Renal cortex interstitium (tissue), 11 donors: ENCODE measurements around the gene ATG9A. TPM values are rescaled to one million over a fixed set of nuclear protein-coding genes. Genes with fewer than 3 reads are reported as not detected.

Experiments used
- DNase-seq, 11 donors: peaks; one replicate each; pipeline ENCODE4 v3.0.0-alpha.2; 2013; ENCODE audit warnings: low read depth in 9 of 11, low spot score in 4 of 11; ENCODE audit errors: extremely low read depth in 1 of 11
- polyA plus RNA-seq, 3 donors: library from polyadenylated mRNA; unstranded; fragments of 120-200 nt; gene quantifications; one replicate each; pipeline ENCODE4 v1.2.1, GENCODE V29; 2013; ENCODE audit not compliant: insufficient read length in 3 of 3

The ATG9A gene
- polyA plus RNA-seq, 3 donors = 43.7 to 48.2 (median 48.0) TPM

DNA sequence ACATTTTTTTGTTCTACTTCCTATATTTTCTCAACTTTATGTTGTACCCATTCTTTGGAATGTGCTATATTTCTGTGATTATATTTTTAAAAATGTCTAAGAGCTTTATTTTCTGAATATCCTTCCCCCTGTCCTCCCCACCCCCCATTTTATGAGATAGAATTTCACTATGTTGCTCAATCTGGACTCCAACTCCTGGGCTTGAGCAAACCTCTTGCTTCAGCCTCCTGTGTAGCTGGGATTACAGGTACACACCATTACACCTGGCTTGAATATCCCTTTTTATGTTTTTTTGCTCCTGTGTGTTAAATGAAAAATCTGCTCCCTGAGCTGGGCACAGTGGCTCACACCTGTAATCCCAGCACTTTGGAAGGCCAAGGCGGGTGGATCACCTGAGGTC lies 32.0 kb downstream of the ATG9A start:
- no peak for DNase-seq

- DNase-seq = no peak
Observed at GRCh38 chr2:219186754-219187456, 42.5 kb downstream of the ATG9A start.

DNA sequence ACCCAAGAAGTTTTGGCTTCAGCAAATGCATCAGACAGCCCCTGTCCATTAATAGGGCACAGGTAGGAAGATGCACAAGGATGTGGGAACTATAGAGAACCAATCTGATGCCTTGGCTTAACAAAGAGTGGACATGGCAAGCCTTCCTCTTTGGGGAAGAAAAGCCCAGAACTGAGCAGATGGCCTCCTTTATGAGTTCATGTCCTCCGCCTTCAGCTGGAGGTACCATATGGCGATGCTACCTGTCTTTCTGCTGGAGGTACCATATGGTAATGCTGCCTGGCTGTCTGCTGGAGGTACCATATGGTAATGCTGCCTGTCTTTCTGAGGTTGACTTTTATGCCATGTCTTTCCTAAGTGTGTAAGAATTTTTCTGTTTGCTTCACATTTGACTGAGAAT lies 45.3 kb downstream of the ATG9A start:
- no peak for DNase-seq

DNA sequence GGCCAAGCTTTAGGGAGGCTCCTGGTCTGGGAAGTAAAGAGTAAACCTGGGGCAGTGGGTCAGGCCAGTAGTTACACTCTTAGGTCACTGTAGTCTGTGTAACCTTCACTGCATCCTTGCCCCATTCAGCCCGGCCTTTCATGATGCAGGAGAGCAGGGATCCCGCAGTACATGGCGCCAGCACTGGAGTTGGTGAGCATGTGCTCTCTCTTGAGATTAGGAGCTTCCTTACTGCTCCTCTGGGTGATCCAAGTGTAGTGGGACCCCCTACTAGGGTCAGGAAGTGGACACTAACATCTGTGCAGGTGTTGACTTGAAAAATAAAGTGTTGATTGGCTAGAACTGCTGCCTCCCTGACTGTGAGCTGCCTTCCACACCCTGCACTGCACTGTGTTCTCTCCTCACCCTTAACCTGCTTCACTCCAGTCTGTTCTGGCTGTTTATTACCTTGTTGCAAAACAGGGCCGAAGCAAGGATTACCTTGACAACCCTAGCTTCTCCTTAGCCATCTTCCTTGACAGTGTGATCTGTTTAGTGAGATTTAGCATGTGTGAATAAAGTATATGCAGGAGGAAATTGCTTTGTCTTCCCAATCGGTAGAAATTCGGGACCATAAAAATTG lies 46.2 kb downstream of the ATG9A start:
- DNase-seq = no peak

DNA sequence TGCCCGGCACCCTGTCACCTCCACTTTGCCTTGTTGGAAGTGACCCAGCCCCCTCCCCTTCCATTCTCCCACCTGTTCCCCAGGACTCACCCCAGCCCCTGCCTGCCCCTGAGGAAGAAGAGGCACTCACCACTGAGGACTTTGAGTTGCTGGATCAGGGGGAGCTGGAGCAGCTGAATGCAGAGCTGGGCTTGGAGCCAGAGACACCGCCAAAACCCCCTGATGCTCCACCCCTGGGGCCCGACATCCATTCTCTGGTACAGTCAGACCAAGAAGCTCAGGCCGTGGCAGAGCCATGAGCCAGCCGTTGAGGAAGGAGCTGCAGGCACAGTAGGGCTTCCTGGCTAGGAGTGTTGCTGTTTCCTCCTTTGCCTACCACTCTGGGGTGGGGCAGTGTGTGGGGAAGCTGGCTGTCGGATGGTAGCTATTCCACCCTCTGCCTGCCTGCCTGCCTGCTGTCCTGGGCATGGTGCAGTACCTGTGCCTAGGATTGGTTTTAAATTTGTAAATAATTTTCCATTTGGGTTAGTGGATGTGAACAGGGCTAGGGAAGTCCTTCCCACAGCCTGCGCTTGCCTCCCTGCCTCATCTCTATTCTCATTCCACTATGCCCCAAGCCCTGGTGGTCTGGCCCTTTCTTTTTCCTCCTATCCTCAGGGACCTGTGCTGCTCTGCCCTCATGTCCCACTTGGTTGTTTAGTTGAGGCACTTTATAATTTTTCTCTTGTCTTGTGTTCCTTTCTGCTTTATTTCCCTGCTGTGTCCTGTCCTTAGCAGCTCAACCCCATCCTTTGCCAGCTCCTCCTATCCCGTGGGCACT lies 46.9 kb downstream of the ATG9A start:
- no peak for DNase-seq

DNA sequence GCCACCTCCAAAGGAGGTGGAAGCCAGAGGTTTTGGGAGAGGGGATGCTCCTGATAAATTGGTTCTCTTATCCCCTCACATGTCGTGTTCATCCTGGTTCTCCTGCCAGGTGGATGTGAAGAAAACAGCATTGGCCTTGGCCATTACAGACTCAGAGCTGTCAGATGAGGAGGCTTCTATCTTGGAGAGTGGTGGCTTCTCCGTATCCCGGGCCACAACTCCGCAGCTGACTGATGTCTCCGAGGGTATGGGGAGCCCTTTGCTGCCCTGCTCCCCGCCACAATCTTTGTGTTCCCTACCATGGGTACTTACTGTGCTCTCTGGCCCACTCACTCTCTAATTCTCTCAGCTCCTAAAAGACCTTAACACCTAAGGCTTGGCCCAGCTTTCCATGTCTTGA lies 47.9 kb downstream of the ATG9A start:
- DNase-seq = no peak

GRCh38 chr2:219180961-219181360 lies 48.5 kb downstream of the ATG9A start:
- DNase-seq = no peak

- DNase-seq = no peak
Observed at GRCh38 chr2:219179601-219180465, 49.6 kb downstream of the ATG9A start.

DNA sequence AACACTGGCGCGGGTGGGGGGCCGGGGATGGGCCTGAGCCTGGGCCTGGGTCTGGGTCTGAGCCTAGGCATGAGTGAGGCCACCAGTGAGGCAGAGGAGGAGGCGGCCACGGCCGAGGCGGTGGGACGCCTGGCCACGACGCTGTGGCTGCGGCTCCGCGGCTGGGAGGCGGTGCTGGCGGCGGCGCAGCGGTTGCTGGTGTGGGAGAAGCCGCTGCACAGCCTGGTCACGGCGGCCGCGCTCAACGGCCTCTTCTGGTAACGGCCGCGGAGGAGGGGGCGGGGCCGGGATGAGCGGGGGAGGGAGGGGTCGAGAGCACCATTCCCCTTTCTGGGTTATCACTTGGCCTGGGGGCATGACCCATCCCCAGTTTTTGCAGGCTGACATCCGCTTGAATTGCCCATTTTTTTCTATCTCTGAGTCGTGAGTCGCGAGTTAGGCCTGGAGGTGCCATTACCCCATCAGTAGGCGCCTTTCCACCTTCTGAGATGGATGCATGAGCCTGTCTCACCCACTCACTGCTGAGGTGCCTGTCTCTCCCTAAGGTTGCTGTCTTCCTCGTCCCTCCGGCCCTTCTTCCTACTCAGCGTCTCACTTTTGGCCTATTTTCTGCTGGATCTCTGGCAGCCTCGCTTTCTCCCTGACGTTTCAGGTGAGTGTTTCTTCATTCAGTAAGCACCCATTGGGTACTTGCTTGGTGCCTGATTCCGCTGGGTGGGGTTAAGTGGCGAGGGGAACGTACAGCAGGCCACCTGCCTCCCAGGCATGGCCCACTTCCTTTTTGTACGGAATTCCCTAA lies 50.9 kb downstream of the ATG9A start:
- DNase-seq = peak in 7 of 11 donors; percentile 9 to 35 (median 20)

- peak in 10 of 11 donors; percentile 66 to 86 (median 80) for DNase-seq
Observed at GRCh38 chr2:219177552-219178376, 51.7 kb downstream of the ATG9A start, which contains the start of gene RETREG2. TSS of gene RETREG2 (plus strand) at chr2:219178275. CDS start at chr2:219178353, 78 bp downstream.

- DNase-seq = peak in 9 of 11 donors; percentile 50 to 78 (median 67)
Observed at GRCh38 chr2:219176818-219177551, 52.5 kb downstream of the ATG9A start, which contains the start of gene CNPPD1. TSS of gene CNPPD1 (minus strand) at chr2:219176925. CDS start at chr2:219176828, 97 bp downstream.

GRCh38 chr2:219175928-219176817 lies 53.3 kb downstream of the ATG9A start:
- DNase-seq = peak in 8 of 11 donors; percentile 9 to 38 (median 25)

DNA sequence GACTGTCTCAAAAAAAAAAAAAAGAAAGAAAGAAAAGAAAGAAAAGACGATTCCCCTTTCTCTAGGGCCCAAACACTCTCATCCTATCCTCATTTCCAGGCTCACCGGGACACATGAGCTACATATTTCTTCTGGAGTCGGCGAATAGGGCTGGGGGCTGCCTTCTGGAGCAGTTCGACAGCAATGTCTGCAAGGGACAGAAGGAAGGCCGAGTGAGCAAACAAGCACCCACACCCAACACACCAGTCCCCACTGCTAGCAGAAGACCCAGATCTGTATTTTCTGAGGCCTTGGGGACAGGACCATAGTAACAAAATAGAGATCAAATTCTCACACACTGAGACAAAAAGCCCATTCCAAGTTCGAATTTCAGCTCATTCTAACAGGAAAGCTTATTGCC lies 54.0 kb downstream of the ATG9A start:
- DNase-seq = no peak

GRCh38 chr2:219174801-219175200 lies 54.6 kb downstream of the ATG9A start:
- no peak for DNase-seq

DNA sequence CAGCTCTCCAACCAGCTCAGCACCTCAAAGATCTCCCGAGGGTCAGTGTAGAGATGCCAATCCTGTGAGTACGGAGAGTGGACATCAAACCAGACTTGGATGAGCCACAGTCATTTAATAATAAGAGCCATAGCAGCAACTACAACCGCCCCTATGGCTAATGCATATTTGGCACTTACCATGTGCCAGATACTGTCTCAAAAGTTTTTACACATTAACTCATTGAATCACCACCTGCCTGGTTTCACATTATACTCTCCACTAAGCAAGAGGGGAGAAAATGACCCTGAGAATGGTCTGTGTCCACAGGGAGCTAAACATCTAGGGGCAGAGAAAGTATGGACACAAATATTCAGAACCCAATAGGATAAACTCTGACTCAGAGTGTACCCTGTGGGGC lies 55.3 kb downstream of the ATG9A start:
- DNase-seq = no peak

GRCh38 chr2:219173176-219173575 lies 56.3 kb downstream of the ATG9A start:
- DNase-seq = no peak
